ENCODE results near the gene MAPT.

GRCh38 chr17:45847747-45848146, 46.6 kb upstream of the MAPT start:
- TF ChIP-seq, protein P1, sequence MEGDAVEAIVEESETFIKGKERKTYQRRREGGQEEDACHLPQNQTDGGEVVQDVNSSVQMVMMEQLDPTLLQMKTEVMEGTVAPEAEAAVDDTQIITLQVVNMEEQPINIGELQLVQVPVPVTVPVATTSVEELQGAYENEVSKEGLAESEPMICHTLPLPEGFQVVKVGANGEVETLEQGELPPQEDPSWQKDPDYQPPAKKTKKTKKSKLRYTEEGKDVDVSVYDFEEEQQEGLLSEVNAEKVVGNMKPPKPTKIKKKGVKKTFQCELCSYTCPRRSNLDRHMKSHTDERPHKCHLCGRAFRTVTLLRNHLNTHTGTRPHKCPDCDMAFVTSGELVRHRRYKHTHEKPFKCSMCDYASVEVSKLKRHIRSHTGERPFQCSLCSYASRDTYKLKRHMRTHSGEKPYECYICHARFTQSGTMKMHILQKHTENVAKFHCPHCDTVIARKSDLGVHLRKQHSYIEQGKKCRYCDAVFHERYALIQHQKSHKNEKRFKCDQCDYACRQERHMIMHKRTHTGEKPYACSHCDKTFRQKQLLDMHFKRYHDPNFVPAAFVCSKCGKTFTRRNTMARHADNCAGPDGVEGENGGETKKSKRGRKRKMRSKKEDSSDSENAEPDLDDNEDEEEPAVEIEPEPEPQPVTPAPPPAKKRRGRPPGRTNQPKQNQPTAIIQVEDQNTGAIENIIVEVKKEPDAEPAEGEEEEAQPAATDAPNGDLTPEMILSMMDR (IDR thresholded peaks at IDR 0.05 in 4 of 5, conservative IDR thresholded peaks at IDR 0.05 in 1 of 5), result no peak
- TF ChIP-seq POLR2A (IDR thresholded peaks at IDR 0.05), result no peak
